Activated T-cell treated with anti-CD3 and anti-CD28 coated beads, Interleukin-2, amount 50 U/mL, for 72 hours (primary cell): ENCODE data around the gene CAPN2. TPM values are rescaled to one million over a fixed set of nuclear protein-coding genes. Genes with fewer than 3 reads are reported as not detected.

ENCODE experiments used
- ATAC-seq, 2 donors: fragments of 150-1000 bp; cut with Tn5 transposase; replicated peaks in 1 of 2; 2 replicates each; pipeline ENCODE4 v1.10.0; 2021; ENCODE audit warnings: moderate library complexity in 2 of 2, mild to moderate bottlenecking in 1 of 2
- DNase-seq, 2 donors: peaks; one replicate each; pipeline ENCODE4 v3.0.0; 2021 to 2022; ENCODE audit warnings: mixed read lengths in 1 of 2
- H3K27ac Mint-ChIP-seq: one replicate; pipeline ENCODE4 v1.8.0; 2022; ENCODE audit warnings: mild to moderate bottlenecking, moderate library complexity, mixed read lengths
- H3K27me3 Mint-ChIP-seq: one replicate; pipeline ENCODE4 v1.8.0; 2022; ENCODE audit warnings: low read depth, mixed read lengths
- H3K36me3 Mint-ChIP-seq, 2 donors: one replicate each; pipeline ENCODE4 v1.8.0; 2022; ENCODE audit warnings: mixed read lengths in 2 of 2, mild to moderate bottlenecking in 1 of 2; ENCODE audit not compliant: insufficient read depth in 2 of 2
- H3K4me1 Mint-ChIP-seq: one replicate; pipeline ENCODE4 v1.8.0; 2022; ENCODE audit warnings: low read depth, mixed read lengths
- H3K4me3 Mint-ChIP-seq, 2 donors: one replicate each; pipeline ENCODE4 v1.8.0; 2022; ENCODE audit warnings: mild to moderate bottlenecking in 2 of 2, mixed read lengths in 2 of 2, moderate library complexity in 2 of 2
- H3K9me3 Mint-ChIP-seq, 2 donors: one replicate each; pipeline ENCODE4 v1.8.0; 2022; ENCODE audit warnings: mixed read lengths in 2 of 2
- total RNA-seq, 2 donors: library from RNA; stranded (reverse); gene quantifications; one replicate each; pipeline ENCODE4 v1.2.3, GENCODE V29; 2022

CAPN2 gene
- total RNA-seq, 2 donors from 2014 or later: 37.8 to 58.8 TPM

GRCh38 chr1:223715604-223716172, 3.3 kb downstream of the CAPN2 start:
- H3K4me3 Mint-ChIP-seq: peak overlapping the region; percentile 43 to 70
- no peaks in the 10 kb centered on the region for H3K9me3 Mint-ChIP-seq
- no peak for ATAC-seq
- H3K4me1 Mint-ChIP-seq: peaks cover 75% of the 10 kb centered on the region
- H3K27me3 Mint-ChIP-seq: no peaks in the 10 kb centered on the region
- H3K27ac Mint-ChIP-seq: peak overlapping the region; percentile 81
- no peak for DNase-seq
- H3K36me3 Mint-ChIP-seq: peaks cover 0 to 5% of the 10 kb centered on the region in 2 donors

GRCh38 chr1:223716302-223716862, 4.0 kb downstream of the CAPN2 start:
- ATAC-seq: peak; percentile 52 to 65
- H3K27ac Mint-ChIP-seq: peak overlapping the region; percentile 81

GRCh38 chr1:223717123-223717522, 4.8 kb downstream of the CAPN2 start:
- H3K27ac Mint-ChIP-seq: peak overlapping the region; percentile 81
- peaks cover 6 to 8% of the 10 kb centered on the region in 2 donors for H3K36me3 Mint-ChIP-seq
- H3K4me1 Mint-ChIP-seq: peaks cover 70% of the 10 kb centered on the region
- no peaks in the 10 kb centered on the region for H3K27me3 Mint-ChIP-seq
- ATAC-seq (no peak), DNase-seq (no peak)
- H3K4me3 Mint-ChIP-seq: peak overlapping the region; percentile 43 to 70
- no peaks in the 10 kb centered on the region for H3K9me3 Mint-ChIP-seq

More at GRCh38 chr1:223716302-223716862, 4.0 kb downstream of the CAPN2 start:
- peaks cover 3 to 8% of the 10 kb centered on the region in 2 donors for H3K36me3 Mint-ChIP-seq
- H3K27me3 Mint-ChIP-seq: no peaks in the 10 kb centered on the region
- H3K4me1 Mint-ChIP-seq: peaks cover 75% of the 10 kb centered on the region
- peak; percentile 57 to 61 for DNase-seq
- H3K9me3 Mint-ChIP-seq: no peaks in the 10 kb centered on the region
- H3K4me3 Mint-ChIP-seq: peak overlapping the region; percentile 43 to 70

- peak; percentile 54 to 65 for ATAC-seq
- Mint-ChIP-seq H3K36me3 (peaks cover 6 to 8% of the 10 kb centered on the region in 2 donors), H3K9me3 (no peaks in the 10 kb centered on the region), H3K27me3 (no peaks in the 10 kb centered on the region), H3K27ac (peak overlapping the region; percentile 15), H3K4me3 (peak overlapping the region in 1 of 2 donors; percentile 43), H3K4me1 (peaks cover 70% of the 10 kb centered on the region)
- peak in 1 of 2 donors; percentile 21 for DNase-seq
Observed at GRCh38 chr1:223717695-223718363, 5.5 kb downstream of the CAPN2 start.

GRCh38 chr1:223718850-223719249, 6.5 kb downstream of the CAPN2 start:
- Mint-ChIP-seq H3K36me3 (peaks cover 6 to 8% of the 10 kb centered on the region in 2 donors), H3K27ac (peak overlapping the region; percentile 15), H3K27me3 (no peaks in the 10 kb centered on the region), H3K4me3 (no peak overlapping the region), H3K4me1 (peaks cover 61% of the 10 kb centered on the region), H3K9me3 (no peaks in the 10 kb centered on the region)
- DNase-seq: no peak
- ATAC-seq: no peak

- Mint-ChIP-seq H3K9me3 (no peaks in the 10 kb centered on the region), H3K27me3 (no peaks in the 10 kb centered on the region), H3K4me1 (peaks cover 59% of the 10 kb centered on the region), H3K4me3 (no peak overlapping the region), H3K36me3 (peaks cover 6 to 10% of the 10 kb centered on the region in 2 donors), H3K27ac (peak overlapping the region; percentile 34)
- ATAC-seq (no peak), DNase-seq (no peak)
Observed at GRCh38 chr1:223720971-223721591, 8.7 kb downstream of the CAPN2 start.

- H3K27ac Mint-ChIP-seq: no peak overlapping the region
- H3K9me3 Mint-ChIP-seq: no peaks in the 10 kb centered on the region
- DNase-seq (no peak), ATAC-seq (no peak)
- H3K4me1 Mint-ChIP-seq: peaks cover 59% of the 10 kb centered on the region
- no peak overlapping the region for H3K4me3 Mint-ChIP-seq
- H3K27me3 Mint-ChIP-seq: no peaks in the 10 kb centered on the region
- H3K36me3 Mint-ChIP-seq: peaks cover 7 to 10% of the 10 kb centered on the region in 2 donors
Observed at GRCh38 chr1:223721658-223722607, 9.6 kb downstream of the CAPN2 start.

- H3K27me3 Mint-ChIP-seq: no peaks in the 10 kb centered on the region
- peaks cover 57% of the 10 kb centered on the region for H3K4me1 Mint-ChIP-seq
- no peak overlapping the region for H3K4me3 Mint-ChIP-seq
- DNase-seq (no peak), ATAC-seq (no peak)
- H3K36me3 Mint-ChIP-seq: peaks cover 8% of the 10 kb centered on the region in 2 donors
- H3K9me3 Mint-ChIP-seq: no peaks in the 10 kb centered on the region
- no peak overlapping the region for H3K27ac Mint-ChIP-seq
Observed at GRCh38 chr1:223723351-223723904, 11.1 kb downstream of the CAPN2 start.

- DNase-seq (no peak), ATAC-seq (no peak)
- Mint-ChIP-seq H3K27ac (no peak overlapping the region), H3K27me3 (no peaks in the 10 kb centered on the region), H3K36me3 (peaks cover 8 to 13% of the 10 kb centered on the region in 2 donors), H3K9me3 (no peaks in the 10 kb centered on the region), H3K4me1 (peaks cover 63% of the 10 kb centered on the region), H3K4me3 (no peak overlapping the region)
Observed at GRCh38 chr1:223724376-223724775, 12.0 kb downstream of the CAPN2 start.

GRCh38 chr1:223725578-223725977, 13.2 kb downstream of the CAPN2 start:
- no peaks in the 10 kb centered on the region for H3K27me3 Mint-ChIP-seq
- peaks cover 62% of the 10 kb centered on the region for H3K4me1 Mint-ChIP-seq
- H3K36me3 Mint-ChIP-seq: peaks cover 8 to 13% of the 10 kb centered on the region in 2 donors
- no peak overlapping the region for H3K27ac Mint-ChIP-seq
- DNase-seq: no peak
- H3K9me3 Mint-ChIP-seq: no peaks in the 10 kb centered on the region
- peak overlapping the region in 1 of 2 donors; percentile 82 for H3K4me3 Mint-ChIP-seq
- ATAC-seq: no peak

- Mint-ChIP-seq H3K27ac (peak overlapping the region; percentile 97), H3K27me3 (no peaks in the 10 kb centered on the region), H3K4me3 (peak overlapping the region; percentile 82 to 88), H3K36me3 (peaks cover 6 to 9% of the 10 kb centered on the region in 2 donors), H3K9me3 (no peaks in the 10 kb centered on the region), H3K4me1 (peaks cover 58% of the 10 kb centered on the region)
- peak; percentile 97 for ATAC-seq
- DNase-seq: peak; percentile 91 to 94
Observed at GRCh38 chr1:223726380-223727001, 14.2 kb downstream of the CAPN2 start.

- Mint-ChIP-seq H3K27me3 (no peaks in the 10 kb centered on the region), H3K4me1 (peaks cover 58% of the 10 kb centered on the region), H3K9me3 (no peaks in the 10 kb centered on the region), H3K27ac (no peak overlapping the region), H3K4me3 (no peak overlapping the region), H3K36me3 (peaks cover 3 to 9% of the 10 kb centered on the region in 2 donors)
- ATAC-seq: no peak
- DNase-seq: no peak
Observed at GRCh38 chr1:223727541-223727940, 15.2 kb downstream of the CAPN2 start.
